ENCODE measurements around the gene RAI1.

Gene RAI1

DNA sequence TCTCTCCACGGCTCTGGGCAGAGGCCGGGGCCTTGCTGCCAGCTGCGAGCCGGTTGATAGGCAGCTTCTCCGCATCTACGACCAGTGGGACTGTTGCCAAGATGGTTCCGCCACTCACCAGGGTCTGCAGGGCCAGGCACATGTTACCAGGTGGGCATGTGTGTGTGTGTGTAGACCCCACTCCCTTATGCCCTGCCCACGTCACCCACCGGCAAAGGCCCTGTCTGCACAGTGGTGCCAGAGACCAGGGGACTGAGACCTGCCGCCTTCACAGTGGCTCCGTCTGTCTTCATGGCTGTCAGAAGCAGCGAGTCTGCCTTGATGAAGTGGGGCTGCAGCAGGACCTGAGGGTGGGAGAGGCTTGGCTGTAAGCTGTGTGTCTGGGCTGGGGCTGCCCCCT, 137.9 kb downstream of the RAI1 start:
- DNase-seq, result no peak

DNA sequence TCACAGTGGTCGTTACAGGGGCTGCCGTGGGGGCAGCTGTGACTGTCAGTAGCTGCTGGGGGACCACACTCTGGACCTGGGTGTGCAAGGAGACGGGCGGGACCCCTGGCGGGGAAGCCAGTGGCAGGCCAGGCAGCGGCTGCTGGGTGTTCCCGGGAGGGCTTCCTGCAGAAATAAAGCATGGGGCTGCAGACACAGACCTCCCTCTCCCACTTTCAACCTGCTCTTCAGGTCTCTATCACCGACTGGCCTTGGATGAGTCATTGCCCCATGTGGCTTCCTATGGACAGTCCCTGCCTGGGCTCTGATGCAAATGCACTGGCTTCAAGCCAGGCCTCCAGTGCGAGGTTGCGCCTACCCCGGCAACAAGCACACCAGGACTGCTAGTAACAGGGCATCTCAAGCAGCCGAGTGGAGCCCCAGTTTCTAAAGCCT, 138.3 kb downstream of the RAI1 start:
- DNase-seq, result no peak

DNA sequence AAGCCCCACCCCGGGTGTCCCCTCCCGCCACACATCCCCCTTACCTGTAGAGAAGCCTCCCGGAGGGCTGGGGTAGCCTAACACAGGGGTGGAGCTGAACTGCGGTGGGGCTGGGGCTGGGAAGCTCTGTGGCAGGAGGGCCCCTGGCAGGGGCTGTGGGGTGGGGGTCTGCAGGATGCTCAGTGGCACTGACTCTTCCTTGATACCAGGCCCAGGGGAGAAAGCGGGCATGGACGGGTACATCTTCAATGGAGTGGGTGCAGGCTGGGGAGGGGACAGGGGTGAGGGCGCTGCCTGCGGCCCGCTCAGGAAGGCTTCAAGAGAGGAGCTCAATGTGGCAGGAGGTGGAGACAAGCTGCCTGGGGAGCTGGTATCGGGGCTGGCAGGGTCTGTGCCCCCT, 138.8 kb downstream of the RAI1 start:
- DNase-seq, result no peak

DNA sequence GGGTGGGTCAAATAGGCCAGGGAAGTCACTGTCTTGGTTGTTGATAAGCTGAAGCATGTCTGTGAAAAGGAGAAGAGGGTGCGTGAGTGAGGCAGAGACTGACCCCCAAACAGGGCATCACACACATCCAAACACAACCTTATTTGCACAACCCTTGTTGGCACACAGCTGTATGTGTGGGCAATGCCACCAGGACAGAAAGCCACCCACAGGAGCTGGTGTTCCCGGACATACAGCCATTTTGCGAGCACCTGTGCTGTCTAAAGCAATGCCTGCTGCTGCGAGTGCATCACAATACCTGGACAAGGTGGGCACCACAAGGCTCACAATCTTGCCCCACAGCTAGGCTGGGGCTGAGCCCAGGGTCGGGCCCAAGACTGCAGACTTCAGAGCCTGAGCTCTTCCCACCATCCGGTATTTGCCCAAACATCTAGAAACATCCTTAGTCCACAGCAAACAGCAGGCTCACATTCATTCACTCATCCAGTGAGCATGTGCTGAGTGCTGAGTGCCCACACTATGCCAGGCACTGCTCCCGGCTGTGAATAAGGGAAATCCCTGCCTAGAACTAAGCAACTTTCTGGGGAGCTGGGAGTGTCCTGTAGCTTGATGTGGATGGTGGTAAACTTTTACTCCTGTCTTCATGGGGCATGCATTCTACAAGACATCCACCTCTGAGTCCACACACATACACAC, 139.4 kb downstream of the RAI1 start:
- DNase-seq, result no peak

DNA sequence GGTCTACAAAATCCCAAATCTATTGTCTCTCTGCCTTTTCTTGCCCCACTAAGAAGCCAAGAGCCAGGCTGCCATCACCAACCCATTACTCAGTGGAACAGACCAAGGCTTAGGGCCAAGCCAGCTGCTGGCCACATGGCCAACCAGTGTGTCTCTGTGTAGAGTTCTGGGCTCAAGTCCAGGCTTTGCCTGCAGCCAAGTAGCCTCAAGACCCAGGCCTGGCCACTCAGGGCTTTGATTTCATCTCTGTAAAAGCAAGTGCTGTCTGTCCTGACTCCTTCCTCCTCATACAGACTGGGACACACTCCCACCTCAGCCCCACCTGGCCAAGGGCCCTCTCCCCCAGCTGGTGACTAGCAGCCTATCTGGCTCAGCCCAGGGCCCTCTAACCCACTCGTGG, 140.9 kb downstream of the RAI1 start:
- peak; percentile 41 for DNase-seq

DNA sequence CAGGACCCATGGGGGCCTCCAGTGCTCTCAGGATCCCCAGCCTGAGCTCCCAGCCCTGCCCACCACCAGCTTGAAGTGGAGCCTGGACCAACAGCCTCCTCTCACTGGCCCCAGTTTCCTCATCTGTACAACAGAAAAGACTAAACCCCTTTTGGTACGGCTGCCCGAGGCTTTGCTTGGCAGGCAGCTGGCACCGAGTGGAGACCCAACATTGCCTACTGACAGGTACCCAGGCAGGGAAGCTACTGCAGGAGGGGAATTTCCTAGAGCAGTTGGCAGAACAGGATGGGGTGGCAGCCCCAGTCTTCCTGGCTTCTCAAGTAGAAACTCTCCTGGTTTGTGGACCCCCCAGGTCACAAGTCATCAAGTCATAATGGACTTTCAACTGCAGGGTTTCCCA, 141.4 kb downstream of the RAI1 start:
- no peak for DNase-seq

DNA sequence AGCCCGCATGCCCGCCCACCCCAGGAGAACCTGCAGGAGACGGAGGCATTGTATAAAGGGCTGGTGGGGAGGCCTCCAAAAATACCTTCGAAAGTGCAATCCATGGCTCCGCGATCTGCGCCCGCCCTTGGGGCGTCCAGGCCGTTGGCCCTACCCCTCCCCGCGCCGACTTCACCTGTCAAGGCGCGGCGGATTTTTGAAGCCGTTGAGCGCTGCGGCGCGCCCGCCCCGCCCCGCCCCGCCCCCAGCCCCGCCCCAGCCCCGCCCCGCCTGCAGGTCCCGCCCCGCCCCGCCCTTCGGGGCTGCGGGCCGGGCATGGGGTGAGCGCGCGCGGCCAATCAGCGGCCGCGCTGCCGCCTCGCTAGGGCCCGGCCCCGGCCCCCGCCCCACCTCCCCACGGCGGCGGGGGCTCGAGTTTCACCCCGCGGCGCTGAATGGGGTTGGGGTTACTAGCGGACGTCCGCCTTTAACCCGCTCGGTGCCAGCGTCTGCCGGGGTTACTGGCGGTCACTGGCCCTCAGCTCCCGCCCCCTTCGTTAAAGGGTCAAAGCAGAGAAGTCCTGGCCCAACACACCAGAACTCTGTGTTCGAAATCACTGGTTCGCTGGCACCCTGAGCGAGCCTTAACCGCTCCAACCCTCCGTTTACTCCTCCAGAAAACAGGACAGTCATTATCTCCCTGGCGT, 142.3 kb downstream of the RAI1 start:
- DNase-seq, result peak; percentile 67

DNA sequence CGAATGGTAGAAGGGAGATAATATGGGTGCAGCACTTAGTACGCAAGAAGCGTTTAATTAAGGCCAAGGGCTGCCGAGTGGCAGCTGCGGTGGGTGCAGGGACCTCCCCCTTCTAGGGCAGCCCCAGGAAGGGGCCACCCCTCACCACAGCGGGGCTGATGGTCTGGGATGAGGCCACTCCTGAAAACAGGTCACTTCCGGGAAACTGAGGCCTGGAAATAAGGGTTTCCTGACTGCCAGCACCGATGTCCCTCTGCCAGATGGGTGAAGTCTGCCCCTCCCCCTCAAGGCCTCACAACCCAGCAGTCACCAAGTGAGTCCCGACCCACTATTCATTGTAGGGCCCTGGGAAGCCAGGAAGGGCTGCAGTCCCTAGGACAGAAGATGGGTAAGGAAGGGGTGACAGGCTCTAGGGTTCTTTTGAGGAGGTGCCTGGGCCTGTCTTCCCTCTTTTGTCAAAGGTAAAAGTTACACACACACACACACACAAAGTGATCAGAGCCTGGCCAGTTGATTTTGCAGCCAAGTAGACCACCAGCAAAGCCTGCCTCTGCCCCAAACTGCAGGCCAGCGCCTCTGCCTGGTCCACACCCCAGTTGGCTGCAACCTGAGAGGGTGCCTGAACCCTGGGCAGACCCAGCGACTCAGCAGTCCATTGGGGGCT, 143.0 kb downstream of the RAI1 start:
- no peak for DNase-seq

DNA sequence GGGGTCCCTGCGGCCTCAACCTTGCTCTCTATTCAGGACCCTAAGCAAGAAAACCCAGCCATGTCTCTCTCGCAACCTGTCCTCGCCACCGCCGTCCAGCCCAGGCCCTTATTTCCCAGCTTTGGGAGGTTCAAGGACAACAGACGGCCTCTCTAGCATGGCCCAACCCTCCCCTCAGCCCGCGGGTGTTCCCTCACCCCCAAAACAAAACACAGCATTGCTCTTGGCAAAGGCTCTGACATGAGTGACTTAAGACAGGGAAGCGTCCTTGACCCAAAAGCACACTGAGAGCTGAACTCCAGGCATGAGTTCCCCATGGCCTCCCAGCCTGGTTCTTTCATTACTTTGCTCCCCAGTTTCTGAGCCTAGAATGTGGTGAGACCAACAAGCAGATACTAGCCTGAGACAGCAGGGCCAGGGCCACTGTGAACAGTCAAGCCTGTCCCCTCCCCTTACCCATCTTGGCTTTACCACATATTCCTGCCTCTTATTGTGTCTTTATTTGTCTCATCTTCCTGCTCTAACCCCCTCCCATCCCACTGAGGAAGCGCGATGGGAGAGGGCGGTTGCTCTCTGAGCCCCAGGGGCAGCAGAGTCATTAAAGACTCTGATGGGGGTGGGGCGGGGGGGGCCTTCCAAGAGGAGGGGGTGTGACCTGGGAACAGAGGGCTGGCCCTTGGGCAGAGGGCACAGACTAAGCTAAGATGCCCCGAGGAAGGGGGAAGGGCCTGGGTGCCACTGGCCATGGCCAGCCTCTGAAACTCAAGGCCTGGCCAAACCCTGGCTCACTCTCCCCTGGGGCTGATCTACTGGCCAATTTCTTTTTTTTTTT, 143.7 kb downstream of the RAI1 start:
- no peak for DNase-seq

DNA sequence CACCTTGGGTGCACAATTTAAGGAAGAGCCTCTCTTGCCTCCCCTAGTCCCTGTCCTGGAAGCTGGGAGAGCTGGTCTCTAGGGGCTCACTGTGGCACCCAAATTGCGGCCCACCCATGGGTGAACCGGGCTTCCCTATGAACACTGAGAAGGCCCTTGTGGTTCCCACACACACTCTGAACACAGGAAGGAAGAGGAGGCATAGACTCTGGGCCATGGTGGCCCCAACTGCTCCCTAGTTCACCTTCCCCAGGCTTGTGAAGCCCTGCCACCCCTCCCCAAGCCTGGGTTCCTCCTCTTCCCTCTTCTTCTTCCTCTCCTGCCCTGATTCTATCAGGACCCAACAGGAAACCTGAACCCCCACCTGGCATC, 145.1 kb downstream of the RAI1 start:
- no peak for DNase-seq

DNA sequence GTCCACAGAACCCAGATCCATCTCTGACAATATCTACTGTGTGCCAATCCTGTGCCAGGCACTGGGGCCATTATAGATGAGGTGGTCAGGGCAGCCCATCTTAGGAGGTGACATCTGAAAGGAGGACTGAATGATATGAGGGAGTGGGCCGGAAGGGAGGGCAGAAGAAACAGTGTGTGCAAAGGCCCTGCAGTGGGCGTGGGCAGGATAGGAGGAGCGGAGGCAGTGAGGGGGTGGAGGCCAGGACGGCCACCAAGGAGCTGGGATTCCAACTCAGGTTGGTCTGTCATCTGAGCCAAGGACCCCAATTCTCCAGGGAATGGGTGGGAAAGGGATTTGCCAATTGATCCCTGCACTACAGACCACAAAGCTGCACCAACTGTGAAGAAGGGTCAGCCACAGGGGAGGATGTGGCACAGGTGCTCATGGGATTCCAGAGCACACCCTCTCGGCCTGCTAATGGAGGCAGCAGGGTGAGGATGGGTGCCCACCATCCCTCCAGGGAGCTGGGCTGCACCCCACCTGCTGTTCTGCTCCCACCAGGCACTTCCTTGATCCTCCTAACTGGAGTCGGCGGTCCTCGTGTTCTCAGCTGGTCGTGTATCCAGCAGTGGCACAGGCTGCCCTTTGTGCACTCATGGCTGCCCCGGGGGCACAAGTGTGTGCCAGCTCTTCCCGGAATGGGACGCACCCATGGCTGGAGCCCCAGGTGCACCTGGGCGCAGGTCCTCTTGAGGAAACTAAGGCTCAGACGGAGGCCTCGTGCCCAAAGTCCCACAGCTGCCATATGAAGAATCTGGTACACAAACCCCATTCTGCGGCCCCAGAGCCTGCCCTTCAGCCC, 145.9 kb downstream of the RAI1 start:
- no peak for DNase-seq

DNA sequence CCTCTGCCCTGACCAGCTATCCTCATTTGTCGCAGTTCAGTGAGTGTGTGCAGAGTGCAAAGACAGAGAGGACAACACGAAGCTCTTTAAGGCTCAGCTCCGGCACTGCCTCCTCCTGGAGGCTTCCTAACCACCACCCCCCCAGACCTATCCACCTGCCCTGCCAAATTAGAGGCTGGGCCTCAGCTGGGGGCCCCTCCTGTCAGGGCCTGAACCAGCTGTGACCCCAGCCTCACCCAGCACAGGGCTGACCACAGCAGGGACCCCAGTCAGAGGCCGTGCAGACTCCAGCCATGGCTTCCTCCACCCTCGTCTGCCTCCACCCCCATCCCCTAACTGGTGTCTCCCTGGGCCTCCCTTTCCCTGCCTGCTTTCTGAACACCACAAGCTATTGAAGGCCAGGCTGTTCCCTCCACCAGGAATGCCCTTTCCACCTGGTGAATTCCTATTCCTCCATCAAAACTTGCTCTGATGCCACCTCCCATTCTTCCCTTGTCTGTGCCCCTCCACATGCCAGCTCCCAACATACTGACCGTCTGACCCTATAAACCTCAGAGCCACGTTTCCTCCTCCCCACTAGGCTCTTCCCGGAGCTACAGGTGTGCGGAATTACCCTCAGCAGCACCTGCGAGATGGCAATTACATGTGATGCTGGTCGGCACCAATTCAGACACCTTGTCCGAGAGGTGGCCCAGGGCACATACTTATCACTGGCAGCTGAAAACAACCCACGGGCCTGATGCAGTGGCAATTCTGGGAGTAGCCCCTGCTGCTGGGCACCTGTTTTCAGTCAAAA, 146.8 kb downstream of the RAI1 start:
- no peak for DNase-seq

DNA sequence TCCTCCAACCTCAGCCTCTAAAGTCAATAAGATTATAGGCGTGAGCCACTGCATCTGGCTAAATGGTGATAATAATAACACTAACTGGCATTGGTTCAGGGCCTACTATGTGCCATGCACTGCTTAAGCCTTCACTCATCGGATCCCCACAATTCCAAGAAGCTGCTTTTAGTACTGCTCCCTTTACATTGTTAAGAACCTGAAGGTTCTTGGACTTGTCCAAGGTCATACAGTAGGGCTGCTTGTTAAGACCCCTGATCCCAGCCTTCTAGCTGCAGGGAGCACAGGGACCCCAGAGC, 149.0 kb downstream of the RAI1 start:
- DNase-seq, result no peak

DNA sequence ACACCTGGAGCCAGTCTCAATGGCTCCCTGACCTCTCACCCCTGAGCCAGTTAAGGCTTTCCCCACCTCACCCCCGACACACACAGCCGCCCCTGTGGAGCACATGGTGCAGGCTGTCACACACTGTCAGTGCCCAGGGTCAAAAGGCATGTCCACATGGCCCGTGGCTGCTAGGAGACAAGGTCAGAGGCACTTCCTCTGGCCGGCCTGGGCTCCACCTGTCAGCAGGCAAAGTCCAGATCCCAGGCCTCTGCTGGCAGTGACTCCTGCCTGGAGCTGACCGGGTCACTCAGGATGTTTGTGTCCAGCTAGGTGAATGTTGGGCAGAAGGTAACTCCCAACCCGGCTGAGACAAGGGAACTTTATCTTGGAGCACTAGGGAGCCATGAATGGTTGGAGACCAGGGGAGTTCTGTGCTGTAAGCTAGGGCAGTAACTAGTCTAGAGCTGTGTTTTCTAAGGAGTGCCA, 149.5 kb downstream of the RAI1 start:
- no peak for DNase-seq

DNA sequence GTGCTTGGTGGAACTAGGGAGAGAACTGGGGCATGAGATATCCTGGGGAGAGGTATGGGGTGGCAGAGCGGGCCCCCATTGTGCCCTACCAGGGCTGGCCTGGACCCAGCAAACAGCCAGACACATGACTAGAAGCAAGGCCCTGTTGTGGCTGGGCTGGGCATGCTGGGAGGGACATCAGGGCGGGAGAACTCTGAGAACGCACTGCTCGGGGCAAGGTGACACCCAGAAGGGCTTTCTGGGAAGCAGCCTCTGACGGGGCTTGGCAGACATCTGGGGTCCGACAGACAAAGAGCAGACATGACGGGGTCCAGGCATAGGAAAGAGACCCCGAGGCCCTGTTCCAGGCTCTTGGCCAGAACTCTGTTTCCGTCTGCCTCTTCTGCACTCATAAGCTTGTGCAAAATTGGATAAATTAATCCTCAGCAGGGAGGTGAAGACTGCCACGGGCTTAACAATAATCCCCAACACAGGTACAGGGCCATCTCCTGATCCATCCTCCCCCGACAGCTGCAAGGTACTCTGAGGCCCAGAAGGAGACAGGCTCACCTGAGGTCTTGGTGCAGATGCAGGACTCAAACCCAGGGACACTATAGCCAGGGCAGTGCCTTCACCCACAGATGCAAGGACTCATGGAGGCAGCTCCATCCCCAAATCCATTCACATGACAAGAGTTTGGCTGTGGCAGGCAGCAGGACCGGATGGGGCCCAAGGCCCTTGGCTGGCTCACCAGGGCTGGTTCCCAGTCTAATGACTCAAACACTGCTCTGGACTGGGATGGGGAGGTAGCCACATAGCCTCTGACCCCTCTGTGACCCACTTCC, 150.2 kb downstream of the RAI1 start:
- DNase-seq, result no peak

DNA sequence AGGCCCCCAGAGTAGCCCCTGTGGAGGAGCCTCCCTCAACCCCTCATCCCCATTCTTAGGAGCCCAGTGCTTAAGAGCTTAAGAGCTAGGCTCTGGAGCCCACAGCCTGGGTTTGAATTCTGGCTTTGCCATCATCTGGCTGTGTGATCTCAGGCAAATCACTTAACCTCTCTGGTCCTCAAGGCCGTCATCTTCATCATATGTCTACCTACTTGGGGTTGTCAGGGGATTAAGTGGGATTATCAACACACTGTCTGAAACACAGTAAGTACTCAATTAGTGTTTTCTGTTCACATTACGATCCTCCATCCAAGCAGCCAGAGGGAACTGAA, 150.7 kb downstream of the RAI1 start:
- DNase-seq, result no peak

DNA sequence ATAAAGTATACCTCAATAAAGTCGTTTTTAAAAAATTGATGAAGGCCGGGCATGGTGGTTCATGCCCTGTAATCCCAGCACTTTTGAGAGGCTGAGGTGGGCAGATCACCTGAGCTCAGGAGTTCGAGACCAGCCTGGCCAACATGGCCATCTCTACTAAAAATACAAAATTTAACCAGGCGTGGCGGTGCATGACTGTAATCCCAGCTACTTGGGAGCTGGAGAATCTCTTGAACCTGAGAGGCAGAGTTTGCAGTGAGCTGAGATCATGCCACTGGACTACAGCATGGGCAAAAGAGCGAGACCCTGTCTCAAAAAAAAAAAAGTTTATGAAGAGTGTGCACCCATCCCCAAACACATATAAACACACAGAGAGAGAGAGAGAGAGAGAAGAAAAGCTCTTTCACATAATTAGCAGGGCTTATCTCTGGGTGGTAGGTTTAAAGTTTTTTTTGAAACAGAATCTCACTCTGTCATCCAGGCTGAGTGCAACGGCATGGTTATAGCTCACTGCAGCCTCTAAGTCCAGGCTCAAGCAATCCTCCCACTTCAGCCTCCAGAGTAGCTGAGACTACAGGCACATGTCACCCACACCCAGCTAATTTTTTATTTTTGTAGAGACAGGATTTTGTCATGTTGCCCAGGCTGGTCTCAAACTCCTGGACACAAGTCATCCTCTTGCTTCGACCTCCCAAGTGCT, 152.6 kb downstream of the RAI1 start:
- no peak for DNase-seq

DNA sequence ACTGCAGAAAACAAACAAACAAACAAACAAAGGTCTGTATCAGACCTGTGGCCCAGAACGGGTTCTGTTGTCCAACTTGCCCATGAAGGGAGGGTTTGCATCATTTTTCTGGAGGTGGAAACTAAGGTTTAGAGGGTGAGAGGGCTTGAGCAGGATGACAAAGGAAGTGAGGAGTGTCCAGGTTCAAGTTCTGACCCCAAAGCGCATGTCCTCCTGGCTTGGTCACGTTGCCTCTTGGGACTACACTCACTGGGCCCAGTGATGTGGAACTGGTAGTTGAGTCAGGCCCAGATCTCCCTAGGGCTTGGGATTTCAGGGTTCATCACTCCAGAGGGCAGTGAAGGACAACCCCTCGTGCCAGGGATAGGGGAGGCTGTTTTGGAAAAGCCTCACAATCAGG, 153.7 kb downstream of the RAI1 start:
- no peak for DNase-seq

DNA sequence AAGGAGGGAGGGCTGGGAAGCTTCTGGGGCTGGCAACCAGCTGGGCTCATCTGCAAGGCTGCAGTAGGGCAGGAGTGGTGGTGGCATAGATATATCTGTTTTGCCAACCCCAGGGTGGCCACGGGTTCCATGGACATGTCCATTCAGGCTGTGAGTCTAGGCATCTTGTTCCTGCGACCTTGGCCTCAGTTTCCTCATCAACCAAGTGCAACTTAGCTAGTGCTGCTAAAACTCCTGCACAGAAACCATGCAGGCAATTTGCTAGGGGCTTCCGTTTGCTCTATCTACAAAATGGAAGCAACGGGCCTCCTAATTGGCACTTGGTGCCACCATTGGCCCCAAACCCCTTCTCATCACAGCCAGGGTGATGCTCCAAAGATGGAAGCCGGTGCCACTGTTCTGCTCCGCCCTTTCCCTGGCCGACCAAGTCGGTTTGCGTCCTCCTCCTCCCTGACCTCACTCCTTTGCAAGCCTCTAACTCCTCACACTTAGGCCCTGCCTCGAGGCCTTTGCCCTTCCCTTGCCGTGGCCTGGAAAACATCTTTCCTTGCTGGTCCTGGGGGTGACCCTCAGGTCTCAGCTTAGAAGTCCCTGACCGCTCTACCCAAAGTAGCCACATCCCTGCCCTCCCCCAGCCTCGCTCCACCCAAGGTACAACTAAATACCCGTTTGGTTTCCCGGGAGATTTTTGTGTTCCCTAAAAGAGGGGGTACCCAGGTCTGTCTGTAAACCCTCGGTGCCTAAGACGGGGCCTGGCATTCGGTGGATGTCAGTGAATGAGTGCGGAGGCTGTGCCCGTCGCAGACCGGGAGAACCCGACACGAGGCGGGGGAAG, 154.4 kb downstream of the RAI1 start:
- no peak for DNase-seq

Data from NCI-H446 treated with DMSO at 0.1 percent for 48 hours (cell line).